Activated B cell treated with CpG ODN at 0.5 μM for 24 hours (primary cell): ENCODE results near the gene MRGPRD. TPM values are rescaled to one million over a fixed set of nuclear protein-coding genes. Genes with fewer than 3 reads are reported as not detected.
A peak's percentile ranks its signal among the peaks of the same experiment; 100 is the strongest.
"Not testable (repeated sequence)": the region's sequence is repeated elsewhere in the genome, so short reads cannot be mapped to it uniquely, and the experiment has no call there.

Experiments used
- ATAC-seq: fragments of 200-7000 bp; cut with Tn5 transposase; one replicate; pipeline ENCODE4 v1.10.0; 2021; ENCODE audit warnings: low read depth, mild to moderate bottlenecking, moderate library complexity
- CTCF ChIA-PET: fragments of 350-600 bp; sonication (Branson Sonifier 250); formaldehyde crosslinking; loops from one replicate; lab custom pipeline; 2021; ENCODE audit warnings: antibody characterized with exemption; lab: Charles Lee
- POLR2A ChIA-PET: fragments of 350-600 bp; sonication (Branson Sonifier 250); formaldehyde crosslinking; loops from one replicate; lab custom pipeline; 2021; ENCODE audit warnings: antibody characterized with exemption; lab: Charles Lee
- DNase-seq: peaks from one replicate; pipeline ENCODE4 v3.0.0; 2022
- H3K27ac Mint-ChIP-seq: one replicate; pipeline ENCODE4 v1.8.0; 2020; ENCODE audit warnings: mixed read lengths
- H3K27me3 Mint-ChIP-seq: one replicate; pipeline ENCODE4 v1.8.0; 2021; ENCODE audit warnings: mixed read lengths
- H3K36me3 Mint-ChIP-seq: one replicate; pipeline ENCODE4 v1.8.0; 2021; ENCODE audit warnings: low read depth, mixed read lengths
- H3K4me1 Mint-ChIP-seq: one replicate; pipeline ENCODE4 v1.8.0; 2021; ENCODE audit warnings: mixed read lengths
- H3K4me3 Mint-ChIP-seq: one replicate; pipeline ENCODE4 v1.8.0; 2020; ENCODE audit warnings: mild to moderate bottlenecking, mixed read lengths
- H3K9me3 Mint-ChIP-seq: one replicate; pipeline ENCODE4 v1.8.0; 2020; ENCODE audit warnings: mixed read lengths
- intact Hi-C: fragments of 100-400 bp; cut with micrococcal nuclease; formaldehyde crosslinking; loops from one replicate; pipeline ENCODE4 v1.15.1; 2024
- total RNA-seq: library from RNA; stranded (reverse); gene quantifications from 2 replicates; pipeline ENCODE4 v1.2.3, GENCODE V29; 2022
- TF ChIP-seq, protein P1 (sequence below): fragments of 200-600 bp; IDR thresholded peaks from one replicate; pipeline ENCODE4 v1.8.0; 2022; ENCODE audit warnings: antibody characterized with exemption, mild to moderate bottlenecking

The MRGPRD gene
- total RNA-seq, 1 donor from 2014 or later = not detected

DNA sequence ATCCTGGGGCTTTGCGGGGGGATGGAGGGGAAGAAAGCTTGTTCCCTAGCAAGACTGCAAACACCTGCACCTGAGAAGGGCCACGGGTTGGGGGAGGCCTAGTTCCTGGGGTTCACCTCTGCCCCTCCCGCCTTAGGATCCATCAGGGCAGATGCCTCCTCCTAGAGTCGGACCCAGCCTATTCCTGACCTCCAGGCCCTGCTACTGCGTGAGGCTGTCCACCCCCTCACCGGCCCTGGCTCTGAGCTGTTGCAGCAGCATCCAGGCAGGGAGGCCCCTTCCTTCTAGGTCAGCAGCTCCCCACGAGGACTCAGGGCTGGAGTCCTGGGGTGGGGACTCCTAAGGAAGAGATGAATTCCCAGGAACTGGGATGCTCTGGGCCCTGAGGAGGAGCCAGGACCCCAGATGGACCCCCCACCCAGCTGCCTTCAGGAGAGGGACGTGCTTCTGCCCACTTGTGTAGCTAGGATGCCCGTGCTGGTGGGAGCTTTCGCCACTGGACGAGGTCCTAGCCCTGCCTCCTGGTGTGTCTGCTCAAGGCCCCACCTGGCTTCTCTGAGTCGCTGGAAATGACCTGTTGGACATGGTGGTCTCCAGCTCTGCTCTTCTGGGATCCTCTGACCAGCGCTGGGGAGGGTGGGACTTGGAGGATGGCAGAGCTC, 21.9 kb upstream of the MRGPRD start:
- intact Hi-C loops = no loop called here
- Mint-ChIP-seq H3K4me3 (no peak overlapping the region), H3K9me3 (no peaks in the 10 kb centered on the region), H3K27me3 (peaks cover 14% of the 10 kb centered on the region), H3K36me3 (no peaks in the 10 kb centered on the region), H3K4me1 (no peaks in the 10 kb centered on the region), H3K27ac (no peak overlapping the region)
- ChIA-PET CTCF (no interaction called here), POLR2A (no interaction called here)
- TF ChIP-seq, protein P1, sequence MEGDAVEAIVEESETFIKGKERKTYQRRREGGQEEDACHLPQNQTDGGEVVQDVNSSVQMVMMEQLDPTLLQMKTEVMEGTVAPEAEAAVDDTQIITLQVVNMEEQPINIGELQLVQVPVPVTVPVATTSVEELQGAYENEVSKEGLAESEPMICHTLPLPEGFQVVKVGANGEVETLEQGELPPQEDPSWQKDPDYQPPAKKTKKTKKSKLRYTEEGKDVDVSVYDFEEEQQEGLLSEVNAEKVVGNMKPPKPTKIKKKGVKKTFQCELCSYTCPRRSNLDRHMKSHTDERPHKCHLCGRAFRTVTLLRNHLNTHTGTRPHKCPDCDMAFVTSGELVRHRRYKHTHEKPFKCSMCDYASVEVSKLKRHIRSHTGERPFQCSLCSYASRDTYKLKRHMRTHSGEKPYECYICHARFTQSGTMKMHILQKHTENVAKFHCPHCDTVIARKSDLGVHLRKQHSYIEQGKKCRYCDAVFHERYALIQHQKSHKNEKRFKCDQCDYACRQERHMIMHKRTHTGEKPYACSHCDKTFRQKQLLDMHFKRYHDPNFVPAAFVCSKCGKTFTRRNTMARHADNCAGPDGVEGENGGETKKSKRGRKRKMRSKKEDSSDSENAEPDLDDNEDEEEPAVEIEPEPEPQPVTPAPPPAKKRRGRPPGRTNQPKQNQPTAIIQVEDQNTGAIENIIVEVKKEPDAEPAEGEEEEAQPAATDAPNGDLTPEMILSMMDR = no peak
- no peak for ATAC-seq
- DNase-seq = no peak

DNA sequence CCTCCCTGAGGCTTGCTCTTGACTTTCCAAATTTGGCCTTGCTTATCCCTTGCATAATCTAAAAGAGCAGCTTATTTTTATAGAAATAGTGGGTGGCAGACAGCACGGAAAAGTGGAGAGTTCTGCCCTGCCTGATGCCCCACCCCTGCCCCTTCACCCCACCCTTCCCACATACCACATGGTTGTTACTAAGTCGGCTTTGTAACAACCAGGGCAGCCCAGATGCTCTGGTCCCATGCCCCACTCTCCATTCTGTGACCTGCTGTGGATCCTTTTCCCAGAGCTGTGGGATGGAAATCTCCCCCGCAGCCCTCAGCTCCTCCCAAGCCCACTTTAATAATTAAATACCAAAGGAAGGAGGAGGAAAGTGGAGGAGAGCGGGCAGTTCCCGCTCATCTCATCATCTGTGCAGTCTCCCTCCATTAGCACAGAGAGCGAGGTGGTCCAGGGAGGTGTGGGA, 21.4 kb upstream of the MRGPRD start:
- H3K36me3 Mint-ChIP-seq = no peaks in the 10 kb centered on the region
- no peaks in the 10 kb centered on the region for H3K9me3 Mint-ChIP-seq
- H3K27ac Mint-ChIP-seq = no peak overlapping the region
- ChIA-PET CTCF (no interaction called here), POLR2A (no interaction called here)
- TF ChIP-seq, protein P1 = no peak
- ATAC-seq = no peak
- no peak for DNase-seq
- no peak overlapping the region for H3K4me3 Mint-ChIP-seq
- H3K4me1 Mint-ChIP-seq = no peaks in the 10 kb centered on the region
- H3K27me3 Mint-ChIP-seq = peaks cover 14% of the 10 kb centered on the region
- intact Hi-C loops = no loop called here

DNA sequence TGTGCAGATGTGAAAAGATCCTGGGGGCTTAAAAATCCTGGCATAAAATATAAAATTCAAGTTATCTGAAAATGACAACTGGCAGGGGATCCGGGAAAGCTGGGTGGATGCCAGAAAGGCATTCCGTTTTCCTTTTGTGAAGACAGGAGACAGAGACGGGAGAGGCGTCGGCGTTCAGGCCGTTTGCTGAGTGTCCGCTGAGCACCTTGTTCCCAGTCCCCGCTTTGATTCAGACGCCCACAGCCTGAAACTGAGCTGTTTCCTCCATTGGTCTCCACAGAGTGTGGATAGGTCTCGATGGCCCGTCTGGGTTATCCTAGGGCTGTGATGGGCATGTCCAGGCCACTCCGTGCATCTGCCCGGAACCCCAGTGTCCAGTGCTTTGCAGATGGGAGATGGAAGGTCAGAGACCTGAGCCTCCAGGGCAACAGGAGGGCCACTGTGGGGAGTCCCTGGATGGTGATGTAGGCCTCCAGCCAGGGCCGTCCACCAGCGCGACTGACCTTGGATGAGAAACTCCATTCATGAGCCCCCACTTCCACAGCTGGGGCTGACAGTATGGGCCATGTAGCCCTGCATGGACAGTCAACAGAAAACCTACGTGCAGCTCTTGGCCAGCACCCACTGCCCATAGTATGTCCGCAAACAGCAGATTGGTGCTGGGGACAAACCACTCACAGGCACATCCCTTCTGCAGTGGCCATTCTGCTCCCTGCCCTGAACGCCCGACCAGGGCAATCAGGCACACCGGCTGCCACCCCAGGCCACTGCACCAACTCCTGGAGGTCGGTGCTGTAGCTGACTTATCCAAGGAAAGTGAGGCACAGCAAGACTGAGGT, 20.7 kb upstream of the MRGPRD start:
- intact Hi-C loops = no loop called here
- Mint-ChIP-seq H3K4me1 (no peaks in the 10 kb centered on the region), H3K27ac (no peak overlapping the region), H3K27me3 (peaks cover 14% of the 10 kb centered on the region), H3K36me3 (no peaks in the 10 kb centered on the region), H3K4me3 (no peak overlapping the region), H3K9me3 (no peaks in the 10 kb centered on the region)
- no peak for ATAC-seq
- DNase-seq = no peak
- ChIA-PET CTCF (no interaction called here), POLR2A (no interaction called here)
- TF ChIP-seq, protein P1 = no peak

DNA sequence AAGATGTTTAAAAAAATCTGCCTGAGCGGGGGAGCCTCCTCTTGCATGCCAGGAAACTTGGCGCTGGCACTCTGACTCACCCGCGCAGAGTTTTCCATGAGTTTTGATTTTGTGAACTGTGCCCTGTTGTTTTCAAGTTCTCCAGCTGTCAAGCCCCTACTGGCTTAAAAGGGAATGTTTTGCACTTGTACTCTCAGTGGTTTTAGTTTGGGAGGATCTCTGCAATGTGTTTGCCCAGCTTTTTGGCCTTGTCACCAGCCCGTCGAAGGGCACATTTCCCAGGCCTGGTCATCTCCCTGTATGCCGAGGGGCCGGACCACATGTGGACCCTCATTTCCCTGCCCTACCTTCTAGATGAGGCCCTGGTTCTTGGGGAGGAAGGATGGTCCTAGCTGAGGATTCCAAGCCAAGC, 20.1 kb upstream of the MRGPRD start:
- ChIA-PET CTCF (no interaction called here), POLR2A (no interaction called here)
- Mint-ChIP-seq H3K9me3 (no peaks in the 10 kb centered on the region), H3K27me3 (peaks cover 14% of the 10 kb centered on the region), H3K4me3 (no peak overlapping the region), H3K27ac (no peak overlapping the region), H3K4me1 (no peaks in the 10 kb centered on the region), H3K36me3 (no peaks in the 10 kb centered on the region)
- TF ChIP-seq, protein P1 = no peak
- intact Hi-C loops = no loop called here
- ATAC-seq = no peak
- DNase-seq = no peak

DNA sequence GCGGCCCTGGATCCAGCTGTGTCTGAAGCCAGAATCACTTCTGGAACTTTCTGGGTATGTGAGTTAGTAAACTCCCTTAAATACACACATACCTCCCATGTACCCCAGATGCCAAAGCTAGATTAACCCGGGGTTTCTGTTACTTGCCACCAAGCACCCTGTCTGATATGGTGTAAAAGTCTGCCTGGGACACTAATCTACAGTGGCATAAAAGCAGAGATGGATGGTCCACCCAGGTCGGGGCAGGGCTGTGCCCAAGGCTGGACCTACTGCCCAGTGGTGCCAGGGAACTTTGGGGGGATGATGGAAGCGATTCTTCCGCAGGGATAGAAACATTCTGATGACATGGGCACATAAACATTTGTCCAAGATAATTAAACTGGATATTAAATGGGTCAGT, 19.6 kb upstream of the MRGPRD start:
- H3K4me1 Mint-ChIP-seq = no peaks in the 10 kb centered on the region

DNA sequence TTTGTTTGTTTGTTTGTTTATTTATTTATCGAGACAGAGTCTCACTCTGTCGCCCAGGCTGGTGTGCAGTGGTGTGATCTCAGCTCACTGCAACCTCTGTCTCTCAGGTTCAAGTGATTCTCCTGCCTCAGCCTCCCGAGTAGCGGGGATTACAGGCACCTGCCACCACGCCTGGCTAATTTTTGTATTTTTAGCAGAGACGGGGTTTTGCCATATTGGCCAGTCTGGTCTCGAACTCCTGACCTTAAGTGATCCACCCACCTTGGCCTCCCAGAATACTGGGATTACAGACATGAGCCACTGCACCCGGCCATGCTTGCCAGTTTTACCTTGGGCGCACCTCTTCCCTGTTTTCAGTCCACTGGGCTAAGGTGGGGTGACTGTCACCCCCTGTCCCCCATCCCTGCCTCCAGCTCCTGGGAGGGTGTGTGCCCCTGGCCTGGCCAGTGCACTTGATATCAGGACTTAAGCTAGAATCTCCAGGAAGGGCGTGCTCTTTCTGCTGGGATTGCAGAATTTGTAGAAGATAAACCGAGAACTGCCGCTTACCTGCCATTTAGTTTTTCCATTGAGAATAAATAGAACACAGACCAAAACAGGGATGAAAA, 19.1 kb upstream of the MRGPRD start:
- DNase-seq, CTCF ChIA-PET, H3K27ac Mint-ChIP-seq, intact Hi-C loops, H3K36me3 Mint-ChIP-seq, POLR2A ChIA-PET, H3K4me1 Mint-ChIP-seq, H3K4me3 Mint-ChIP-seq, ATAC-seq, H3K9me3 Mint-ChIP-seq: not testable (repeated sequence)
- peaks cover 12% of the 10 kb centered on the region for H3K27me3 Mint-ChIP-seq

More for the DNA sequence above, 19.6 kb upstream of the MRGPRD start:
- CTCF ChIA-PET = no interaction called here
- Mint-ChIP-seq H3K27ac (peak overlapping the region; percentile 37), H3K4me3 (no peak overlapping the region), H3K36me3 (no peaks in the 10 kb centered on the region), H3K9me3 (no peaks in the 10 kb centered on the region), H3K27me3 (peaks cover 13% of the 10 kb centered on the region)
- no peak for DNase-seq
- intact Hi-C loops = no loop called here
- POLR2A ChIA-PET = no interaction called here
- no peak for ATAC-seq
- TF ChIP-seq, protein P1 = no peak
